Transverse colon (tissue), 4 donors: ENCODE data around the gene RNLS. TPM values are rescaled to one million over a fixed set of nuclear protein-coding genes. Genes with fewer than 3 reads are reported as not detected.

ENCODE experiments used
- DNase-seq: peaks from one replicate; pipeline ENCODE4 v3.0.0-alpha.2; 2019
- H3K27ac ChIP-seq, 4 donors: fragments of 200-600 bp; sonication (generic); 2 replicates each; pipeline ENCODE4 v1.5.1; 2016 to 2018; ENCODE audit warnings: inconsistent platforms in 4 of 4
- H3K27me3 ChIP-seq: fragments of 200-600 bp; sonication (generic); 2 replicates; pipeline ENCODE4 v1.5.1; 2017; ENCODE audit warnings: inconsistent platforms
- H3K36me3 ChIP-seq, 4 donors: fragments of 200-600 bp; sonication (generic); 2 replicates each; pipeline ENCODE4 v1.5.1; 2017 to 2019; ENCODE audit warnings: inconsistent platforms in 4 of 4
- H3K4me1 ChIP-seq, 4 donors: fragments of 200-600 bp; sonication (generic); 2 replicates each; pipeline ENCODE4 v1.5.1; 2017 to 2020; ENCODE audit warnings: inconsistent platforms in 4 of 4
- H3K4me3 ChIP-seq, 4 donors: fragments of 200-600 bp; sonication (generic); 1 replicate in 1 of 4; 2 replicates in 3 of 4; pipeline versions ENCODE4 v1.5.1 to v1.6.1; 2017 to 2019; ENCODE audit warnings: inconsistent platforms in 4 of 4
- H3K9me3 ChIP-seq, 2 donors: fragments of 200-600 bp; sonication (generic); 2 replicates each; pipeline ENCODE4 v1.5.1; 2017 to 2019; ENCODE audit warnings: inconsistent platforms in 2 of 2
- CTCF ChIP-seq, 5 experiments: fragments of 200-600 bp in 3 of 5; fragments of 450-650 bp in 2 of 5; sonication (generic) in 3 of 5; IDR thresholded peaks; 1 replicate in 2 of 5; 2 replicates in 3 of 5; pipeline ENCODE4 v1.5.1; 2016 to 2017; ENCODE audit warnings: antibody characterized with exemption in 5 of 5, inconsistent platforms in 3 of 5, mild to moderate bottlenecking in 2 of 5, moderate library complexity in 1 of 5
- EP300 ChIP-seq: sonication (generic); formaldehyde crosslinking; IDR thresholded peaks from one replicate; pipeline ENCODE4 v1.6.1; 2017; ENCODE audit warnings: antibody characterized with exemption, low read depth
- POLR2A ChIP-seq: fragments of 450-650 bp; IDR thresholded peaks from one replicate; pipeline ENCODE4 v1.6.1; 2016; ENCODE audit warnings: antibody characterized with exemption, mild to moderate bottlenecking, moderate library complexity
- POLR2AphosphoS5 ChIP-seq, 3 donors: sonication (generic); formaldehyde crosslinking; IDR thresholded peaks; one replicate each; pipeline ENCODE4 v1.6.1; 2016; ENCODE audit warnings: antibody characterized with exemption in 3 of 3
- WGBS, 2 donors: methylation state at CpG; one replicate each; pipeline ENCODE4 v1.1.5; 2018; ENCODE audit warnings: low coverage in 1 of 2; 5-methylcytosine and 5-hydroxymethylcytosine counted together
- in situ Hi-C, 4 donors: fragments of 200-750 bp; cut with MboI; loops; one replicate each; pipeline versions ENCODE4 v1.15.0 to v1.15.1; 2017; ENCODE audit warnings: low sequenced_read_pairs in 3 of 4, low pct_ligation_motif_present in 1 of 4, low pct_unique_long_range_greater_than_20kb in 1 of 4
- intact Hi-C: fragments of 100-400 bp; cut with DNase I; formaldehyde crosslinking; loops from one replicate; pipeline ENCODE4 v1.15.1; 2023; ENCODE audit warnings: low total_unique reads
- total RNA-seq, 4 donors: library from RNA; depleted of rRNA; stranded (reverse); fragments of >200 nt; gene quantifications; one replicate each; pipeline ENCODE4 v1.1.0, GENCODE V29; 2016

Gene RNLS
- total RNA-seq, 4 donors from 2014 or later, result 2.4 to 78.2 (median 28.9) TPM

GRCh38 chr10:88383276-88383675 is 199.8 kb downstream of the RNLS start:
- intact Hi-C loops (no loop called here), in situ Hi-C loops (loop anchor here (10.0 to 25.0 kb wide), 3 partner anchors 518 to 528 kb away; partner anchors contain the start of genes KLLN (in 2 of the 4) and PTEN (in 2 of the 4))
- H3K36me3 ChIP-seq, result no peaks in the 10 kb centered on the region
- 44 to 71% methylated on average over 1 of the region's 1 CpG for WGBS, 2 donors
- DNase-seq, result no peak
- no peak overlapping the region for H3K4me3 ChIP-seq
- no peaks in the 10 kb centered on the region for H3K9me3 ChIP-seq
- H3K27me3 ChIP-seq, result no peaks in the 10 kb centered on the region
- TF ChIP-seq POLR2A, result no peak
- TF ChIP-seq EP300, result no peak
- no peak for TF ChIP-seq CTCF (IDR thresholded peaks at IDR 0.05)
- no peak for TF ChIP-seq POLR2AphosphoS5 (IDR thresholded peaks at IDR 0.05)
- H3K4me1 ChIP-seq, result peaks cover 20 to 59% (median 33%) of the 10 kb centered on the region in 4 donors
- H3K27ac ChIP-seq, result no peak overlapping the region

- peaks cover 18 to 53% (median 32%) of the 10 kb centered on the region in 4 donors for H3K4me1 ChIP-seq
- intact Hi-C loops (no loop called here), in situ Hi-C loops (loop anchor here (10.0 to 25.0 kb wide), 3 partner anchors 518 to 528 kb away; partner anchors contain the start of genes KLLN (in 2 of the 4) and PTEN (in 2 of the 4))
- no peak overlapping the region for H3K27ac ChIP-seq
- H3K27me3 ChIP-seq, result no peaks in the 10 kb centered on the region
- H3K4me3 ChIP-seq, result no peak overlapping the region
- DNase-seq, result no peak
- 95% methylated on average over 2 of the region's 2 CpGs for WGBS, 2 donors
- TF ChIP-seq POLR2AphosphoS5 (IDR thresholded peaks at IDR 0.05) (no peak), POLR2A (no peak), EP300 (no peak), CTCF (IDR thresholded peaks at IDR 0.05) (no peak)
- no peaks in the 10 kb centered on the region for H3K9me3 ChIP-seq
- H3K36me3 ChIP-seq, result no peaks in the 10 kb centered on the region
Measured at GRCh38 chr10:88382699-88383098, 200.4 kb downstream of the RNLS start.

- peaks cover 0 to 35% (median 11%) of the 10 kb centered on the region in 4 donors for H3K4me1 ChIP-seq
- in situ Hi-C loops (loop anchor here in 1 of 4 donors (25.0 kb wide), 1 partner anchor 517 kb away; the partner anchor contains the start of genes KLLN and PTEN), intact Hi-C loops (no loop called here)
- 67 to 71% methylated on average over 1 to 2 of the region's 2 CpGs for WGBS, 2 donors
- no peaks in the 10 kb centered on the region for H3K9me3 ChIP-seq
- TF ChIP-seq CTCF (IDR thresholded peaks at IDR 0.05) (no peak), EP300 (no peak), POLR2A (no peak), POLR2AphosphoS5 (IDR thresholded peaks at IDR 0.05) (peak in 1 of 3 donors; percentile 29)
- peak; percentile 35 for DNase-seq
- no peaks in the 10 kb centered on the region for H3K27me3 ChIP-seq
- no peak overlapping the region for H3K4me3 ChIP-seq
- H3K27ac ChIP-seq, result peak overlapping the region; percentile 43 to 65 (median 54)
- no peaks in the 10 kb centered on the region for H3K36me3 ChIP-seq
Measured at GRCh38 chr10:88379575-88379974, 203.5 kb downstream of the RNLS start.

GRCh38 chr10:88377510-88377909 is 205.6 kb downstream of the RNLS start:
- no peak for DNase-seq
- in situ Hi-C loops, result loop anchor here in 1 of 4 donors (25.0 kb wide), 1 partner anchor 515 kb away; the partner anchor contains the start of genes KLLN and PTEN
- Histone ChIP-seq H3K4me3 (no peak overlapping the region), H3K27ac (no peak overlapping the region), H3K27me3 (no peaks in the 10 kb centered on the region), H3K9me3 (no peaks in the 10 kb centered on the region), H3K4me1 (peaks cover 0 to 44% (median 14%) of the 10 kb centered on the region in 4 donors), H3K36me3 (no peaks in the 10 kb centered on the region)
- 81 to 82% methylated on average over 1 of the region's 1 CpG for WGBS, 2 donors
- intact Hi-C loops, result no loop called here
- no peak for TF ChIP-seq POLR2AphosphoS5 (IDR thresholded peaks at IDR 0.05)
- TF ChIP-seq POLR2A, result no peak
- no peak for TF ChIP-seq EP300
- no peak for TF ChIP-seq CTCF (IDR thresholded peaks at IDR 0.05)
